Skeletal muscle tissue (tissue), 4 donors: Measurements from ENCODE around the gene ZFYVE28. TPM values are rescaled to one million over a fixed set of nuclear protein-coding genes. Genes with fewer than 3 reads are reported as not detected.

Source experiments
- H3K27ac ChIP-seq: one replicate; pipeline ENCODE4 v1.7.0; 2013; ENCODE audit warnings: mild to moderate bottlenecking, low read depth, low read length, inconsistent platforms
- H3K27me3 ChIP-seq, 3 donors: one replicate each; pipeline ENCODE4 v1.7.0; 2013; ENCODE audit warnings: low read length in 3 of 3; ENCODE audit not compliant: control insufficient read depth in 3 of 3, insufficient read depth in 3 of 3
- H3K36me3 ChIP-seq, 3 donors: one replicate each; pipeline ENCODE4 v1.7.0; 2013; ENCODE audit warnings: low read length in 3 of 3; ENCODE audit not compliant: control insufficient read depth in 3 of 3, insufficient read depth in 3 of 3
- H3K4me1 ChIP-seq, 3 donors: one replicate each; pipeline ENCODE4 v1.7.0; 2013; ENCODE audit warnings: low read length in 3 of 3, mild to moderate bottlenecking in 3 of 3; ENCODE audit not compliant: control insufficient read depth in 3 of 3, insufficient read depth in 3 of 3
- H3K4me3 ChIP-seq, 3 donors: one replicate each; pipeline ENCODE4 v1.7.0; 2013; ENCODE audit warnings: low read length in 3 of 3
- H3K9ac ChIP-seq, 3 donors: one replicate each; pipeline ENCODE4 v1.7.0; 2013; ENCODE audit warnings: low read length in 3 of 3, mild to moderate bottlenecking in 3 of 3, moderate library complexity in 2 of 3, low read depth in 1 of 3
- H3K9me3 ChIP-seq, 3 donors: one replicate each; pipeline ENCODE4 v1.7.0; 2013; ENCODE audit warnings: low read length in 3 of 3; ENCODE audit not compliant: control insufficient read depth in 3 of 3
- total RNA-seq: library from RNA; depleted of rRNA; stranded (reverse); fragments of >200 nt; gene quantifications from one replicate; pipeline ENCODE4 v1.2.3, GENCODE V29; 2014
- donor health status: Osteomylitis.

Gene ZFYVE28
- total RNA-seq, 1 donor from 2014 or later, result 1.0 TPM

GRCh38 chr4:2457481-2458295 is 39.2 kb upstream of the ZFYVE28 start:
- Histone ChIP-seq H3K36me3 (no peaks in the 10 kb centered on the region), H3K27me3 (peaks cover 0 to 15% (median 8%) of the 10 kb centered on the region in 3 donors), H3K4me3 (no peak overlapping the region), H3K9me3 (no peaks in the 10 kb centered on the region), H3K27ac (no peak overlapping the region), H3K4me1 (peaks cover 3 to 4% (median 4%) of the 10 kb centered on the region in 3 donors), H3K9ac (no peak overlapping the region)

GRCh38 chr4:2451821-2452785 is 33.7 kb upstream of the ZFYVE28 start:
- Histone ChIP-seq H3K27me3 (peaks cover 0 to 17% (median 11%) of the 10 kb centered on the region in 3 donors), H3K9me3 (no peaks in the 10 kb centered on the region), H3K4me1 (no peaks in the 10 kb centered on the region), H3K36me3 (no peaks in the 10 kb centered on the region), H3K27ac (no peak overlapping the region), H3K4me3 (no peak overlapping the region), H3K9ac (no peak overlapping the region)

GRCh38 chr4:2451036-2451520 is 32.6 kb upstream of the ZFYVE28 start:
- H3K9ac ChIP-seq, result no peak overlapping the region
- no peaks in the 10 kb centered on the region for H3K4me1 ChIP-seq
- no peak overlapping the region for H3K27ac ChIP-seq
- H3K9me3 ChIP-seq, result no peaks in the 10 kb centered on the region
- H3K4me3 ChIP-seq, result no peak overlapping the region
- peaks cover 0 to 17% (median 12%) of the 10 kb centered on the region in 3 donors for H3K27me3 ChIP-seq
- no peaks in the 10 kb centered on the region for H3K36me3 ChIP-seq

GRCh38 chr4:2450394-2451035 is 32.1 kb upstream of the ZFYVE28 start:
- no peak overlapping the region for H3K27ac ChIP-seq
- H3K4me1 ChIP-seq, result no peaks in the 10 kb centered on the region
- no peaks in the 10 kb centered on the region for H3K36me3 ChIP-seq
- no peak overlapping the region for H3K4me3 ChIP-seq
- H3K9me3 ChIP-seq, result no peaks in the 10 kb centered on the region
- H3K9ac ChIP-seq, result no peak overlapping the region
- H3K27me3 ChIP-seq, result peaks cover 0 to 17% (median 12%) of the 10 kb centered on the region in 3 donors

- Histone ChIP-seq H3K9me3 (no peaks in the 10 kb centered on the region), H3K27ac (no peak overlapping the region), H3K4me1 (no peaks in the 10 kb centered on the region), H3K27me3 (peaks cover 0 to 17% (median 12%) of the 10 kb centered on the region in 3 donors), H3K9ac (no peak overlapping the region), H3K4me3 (no peak overlapping the region), H3K36me3 (no peaks in the 10 kb centered on the region)
Measured at GRCh38 chr4:2449511-2450392, 31.3 kb upstream of the ZFYVE28 start.

GRCh38 chr4:2449051-2449450 is 30.6 kb upstream of the ZFYVE28 start:
- Histone ChIP-seq H3K4me3 (no peak overlapping the region), H3K9me3 (no peaks in the 10 kb centered on the region), H3K36me3 (no peaks in the 10 kb centered on the region), H3K9ac (no peak overlapping the region), H3K4me1 (no peaks in the 10 kb centered on the region), H3K27ac (no peak overlapping the region), H3K27me3 (peaks cover 0 to 17% (median 12%) of the 10 kb centered on the region in 3 donors)

GRCh38 chr4:2448589-2448988 is 30.1 kb upstream of the ZFYVE28 start:
- H3K9me3 ChIP-seq, result no peaks in the 10 kb centered on the region

GRCh38 chr4:2446656-2447564 is 28.5 kb upstream of the ZFYVE28 start:
- no peaks in the 10 kb centered on the region for H3K4me1 ChIP-seq
- no peak overlapping the region for H3K27ac ChIP-seq
- no peaks in the 10 kb centered on the region for H3K36me3 ChIP-seq
- H3K4me3 ChIP-seq, result no peak overlapping the region
- H3K9ac ChIP-seq, result no peak overlapping the region
- H3K9me3 ChIP-seq, result no peaks in the 10 kb centered on the region
- H3K27me3 ChIP-seq, result peaks cover 0 to 17% (median 12%) of the 10 kb centered on the region in 3 donors

More at GRCh38 chr4:2448589-2448988, 30.1 kb upstream of the ZFYVE28 start:
- Histone ChIP-seq H3K4me1 (no peaks in the 10 kb centered on the region), H3K27ac (no peak overlapping the region), H3K27me3 (peaks cover 0 to 17% (median 12%) of the 10 kb centered on the region in 3 donors), H3K4me3 (no peak overlapping the region), H3K9ac (no peak overlapping the region), H3K36me3 (no peaks in the 10 kb centered on the region)
